NK-92 (cell line): Measurements from ENCODE around the gene BACE2.
"Not testable (repeated sequence)": the region's sequence is repeated elsewhere in the genome, so short reads cannot be mapped to it uniquely, and the experiment has no call there.

ENCODE experiments used
- DNase-seq: peaks from one replicate; lab custom pipeline; 2025; ENCODE audit not compliant: unreplicated experiment; lab: John Stamatoyannopoulos, UW

BACE2 gene

GRCh38 chr21:41236352-41236973 lies 68.5 kb downstream of the BACE2 start:
- no peak for DNase-seq

DNA sequence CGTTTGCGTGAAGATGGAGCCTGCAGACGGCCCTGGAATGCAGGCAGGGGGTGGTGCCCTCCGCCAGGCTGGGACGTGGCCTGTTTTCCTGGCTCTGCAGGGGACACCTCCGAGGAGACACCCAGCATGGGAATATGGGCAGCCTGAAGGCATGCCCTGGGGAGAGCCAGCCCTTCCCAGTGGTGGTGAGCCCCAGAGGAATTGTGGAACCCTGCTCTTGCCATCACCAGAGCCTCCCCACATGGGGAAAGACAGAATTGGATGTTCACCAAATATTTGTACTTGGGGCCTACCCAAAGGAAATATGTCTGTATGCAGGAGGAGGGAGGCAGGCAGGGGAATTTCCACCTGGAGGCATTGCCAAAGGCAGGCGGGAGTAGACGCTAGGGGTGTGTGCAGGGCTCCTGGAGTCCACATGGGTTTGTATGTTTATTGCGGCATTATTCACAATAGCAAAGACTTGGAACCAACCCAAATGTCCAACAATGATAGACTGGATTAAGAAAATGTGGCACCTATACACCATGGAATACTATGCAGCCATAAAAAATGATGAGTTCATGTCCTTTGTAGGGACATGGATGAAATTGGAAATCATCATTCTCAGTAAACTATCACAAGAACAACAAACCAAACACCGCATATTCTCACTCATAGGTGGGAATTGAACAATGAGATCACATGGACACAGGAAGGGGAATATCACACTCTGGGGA lies 70.3 kb downstream of the BACE2 start:
- not testable (repeated sequence) for DNase-seq

- DNase-seq, result no peak
Observed at GRCh38 chr21:41240040-41240439, 72.1 kb downstream of the BACE2 start.

DNA sequence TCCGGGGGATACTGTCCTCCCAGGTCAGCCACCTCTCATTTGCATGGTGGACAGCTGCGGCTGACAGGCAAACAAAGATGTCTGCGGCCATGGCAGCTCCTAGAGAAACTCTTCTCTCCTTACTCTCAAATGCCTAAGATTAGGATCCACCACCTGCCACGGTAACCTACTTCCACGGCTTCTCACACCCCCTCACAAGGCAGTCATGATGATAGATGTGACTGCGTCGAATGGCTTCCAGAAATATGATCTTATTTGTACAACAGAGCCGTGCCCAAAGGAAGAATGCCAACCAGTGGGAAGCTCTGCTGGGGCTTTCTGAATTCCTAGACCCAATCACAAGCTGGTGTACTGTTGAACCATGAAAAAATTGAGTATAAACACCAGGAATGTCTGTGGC lies 73.4 kb downstream of the BACE2 start:
- DNase-seq, result no peak

- no peak for DNase-seq
Observed at GRCh38 chr21:41242238-41242829, 74.4 kb downstream of the BACE2 start.

- no peak for DNase-seq
Observed at GRCh38 chr21:41243107-41243506, 75.1 kb downstream of the BACE2 start.

DNA sequence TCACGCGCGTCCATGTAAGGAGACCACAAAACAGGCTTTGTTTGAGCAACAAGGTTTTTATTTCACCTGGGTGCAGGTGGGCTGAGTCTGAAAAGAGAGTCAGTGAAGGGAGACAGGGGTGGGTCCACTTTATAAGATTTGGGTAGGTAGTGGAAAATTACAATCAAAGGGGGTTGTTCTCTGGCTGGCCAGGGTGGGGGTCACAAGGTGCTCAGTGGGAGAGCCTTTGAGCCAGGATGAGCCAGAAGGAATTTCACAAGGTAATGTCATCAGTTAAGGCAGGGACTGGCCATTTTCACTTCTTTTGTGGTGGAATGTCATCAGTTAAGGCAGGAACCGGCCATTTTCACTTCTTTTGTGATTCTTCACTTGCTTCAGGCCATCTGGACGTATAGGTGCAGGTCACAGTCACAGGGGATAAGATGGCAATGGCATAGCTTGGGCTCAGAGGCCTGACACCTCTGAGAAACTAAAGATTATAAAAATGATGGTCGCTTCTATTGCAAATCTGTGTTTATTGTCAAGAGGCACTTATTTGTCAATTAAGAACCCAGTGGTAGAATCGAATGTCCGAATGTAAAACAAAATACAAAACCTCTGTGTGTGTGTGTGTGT lies 76.4 kb downstream of the BACE2 start:
- not testable (repeated sequence) for DNase-seq

- no peak for DNase-seq
Observed at GRCh38 chr21:41245509-41246135, 77.7 kb downstream of the BACE2 start.

- DNase-seq, result no peak
Observed at GRCh38 chr21:41246808-41247207, 78.8 kb downstream of the BACE2 start.

GRCh38 chr21:41247561-41248545 lies 79.9 kb downstream of the BACE2 start:
- no peak for DNase-seq

DNA sequence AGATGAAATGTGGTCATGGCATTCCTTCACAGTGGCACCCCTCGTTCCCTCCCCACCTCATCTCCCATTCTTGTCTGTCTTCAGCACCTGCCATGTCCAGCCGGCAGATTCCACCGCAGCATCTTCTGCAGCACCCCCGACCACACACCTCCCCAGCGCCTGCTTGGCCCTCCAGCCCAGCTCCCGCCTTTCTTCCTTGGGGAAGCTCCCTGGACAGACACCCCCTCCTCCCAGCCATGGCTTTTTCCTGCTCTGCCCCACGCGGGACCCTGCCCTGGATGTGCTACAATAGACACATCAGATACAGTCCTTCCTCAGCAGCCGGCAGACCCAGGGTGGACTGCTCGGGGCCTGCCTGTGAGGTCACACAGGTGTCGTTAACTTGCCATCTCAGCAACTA lies 81.5 kb downstream of the BACE2 start:
- DNase-seq, result no peak

- no peak for DNase-seq
Observed at GRCh38 chr21:41250519-41250918, 82.6 kb downstream of the BACE2 start.

- no peak for DNase-seq
Observed at GRCh38 chr21:41251961-41252642, 84.1 kb downstream of the BACE2 start.

GRCh38 chr21:41254090-41254700 lies 86.2 kb downstream of the BACE2 start:
- DNase-seq, result no peak

DNA sequence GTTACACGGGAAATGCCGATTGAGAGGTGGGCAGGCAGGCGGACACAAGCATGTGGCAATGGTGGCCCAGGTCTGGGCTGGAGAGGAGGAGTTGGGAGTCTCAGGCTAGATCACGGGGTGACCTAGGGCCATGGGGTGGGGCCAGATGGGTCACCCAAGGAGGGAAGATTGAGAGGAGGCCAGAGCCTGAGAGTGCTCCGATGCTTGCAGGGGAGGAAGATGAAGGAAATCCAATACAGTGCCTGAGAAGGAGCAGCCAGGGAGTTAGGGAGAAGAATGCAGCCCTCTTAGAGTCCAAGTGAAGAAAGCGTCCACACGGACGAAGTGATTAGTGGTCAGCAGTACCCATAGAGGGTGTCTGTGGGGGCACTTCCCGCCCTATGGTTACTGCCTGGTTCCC lies 87.2 kb downstream of the BACE2 start:
- no peak for DNase-seq

DNA sequence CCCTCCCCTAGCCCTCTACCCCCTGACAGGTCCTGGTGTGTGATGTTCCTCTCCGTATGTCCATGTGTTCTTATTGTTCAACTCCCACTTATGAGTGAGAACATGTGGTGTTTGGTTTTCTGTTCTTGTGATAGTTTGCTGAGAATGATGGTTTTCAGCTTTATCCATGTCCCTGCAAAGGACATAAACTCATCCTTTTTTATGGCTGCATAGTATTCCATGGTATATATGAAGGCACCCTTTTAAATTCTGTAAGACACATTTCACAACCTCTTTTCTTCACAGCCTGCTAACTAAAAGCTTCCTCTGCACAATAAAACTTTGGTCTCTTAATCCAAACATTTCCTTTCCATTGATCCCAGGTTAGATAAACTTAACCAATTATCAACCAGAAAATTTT lies 88.3 kb downstream of the BACE2 start:
- DNase-seq, result not testable (repeated sequence)

GRCh38 chr21:41256771-41257702 lies 89.1 kb downstream of the BACE2 start:
- DNase-seq, result no peak

GRCh38 chr21:41258617-41259016 lies 90.7 kb downstream of the BACE2 start:
- no peak for DNase-seq
